NCI-H446 (cell line): Measurements from ENCODE around the gene FAM204A.
A peak's percentile ranks its signal among the peaks of the same experiment; 100 is the strongest.

Source experiments
- DNase-seq, 2 experiments: peaks; one replicate each; lab custom pipeline; 2025; lab: John Stamatoyannopoulos, UW

Gene FAM204A

DNA sequence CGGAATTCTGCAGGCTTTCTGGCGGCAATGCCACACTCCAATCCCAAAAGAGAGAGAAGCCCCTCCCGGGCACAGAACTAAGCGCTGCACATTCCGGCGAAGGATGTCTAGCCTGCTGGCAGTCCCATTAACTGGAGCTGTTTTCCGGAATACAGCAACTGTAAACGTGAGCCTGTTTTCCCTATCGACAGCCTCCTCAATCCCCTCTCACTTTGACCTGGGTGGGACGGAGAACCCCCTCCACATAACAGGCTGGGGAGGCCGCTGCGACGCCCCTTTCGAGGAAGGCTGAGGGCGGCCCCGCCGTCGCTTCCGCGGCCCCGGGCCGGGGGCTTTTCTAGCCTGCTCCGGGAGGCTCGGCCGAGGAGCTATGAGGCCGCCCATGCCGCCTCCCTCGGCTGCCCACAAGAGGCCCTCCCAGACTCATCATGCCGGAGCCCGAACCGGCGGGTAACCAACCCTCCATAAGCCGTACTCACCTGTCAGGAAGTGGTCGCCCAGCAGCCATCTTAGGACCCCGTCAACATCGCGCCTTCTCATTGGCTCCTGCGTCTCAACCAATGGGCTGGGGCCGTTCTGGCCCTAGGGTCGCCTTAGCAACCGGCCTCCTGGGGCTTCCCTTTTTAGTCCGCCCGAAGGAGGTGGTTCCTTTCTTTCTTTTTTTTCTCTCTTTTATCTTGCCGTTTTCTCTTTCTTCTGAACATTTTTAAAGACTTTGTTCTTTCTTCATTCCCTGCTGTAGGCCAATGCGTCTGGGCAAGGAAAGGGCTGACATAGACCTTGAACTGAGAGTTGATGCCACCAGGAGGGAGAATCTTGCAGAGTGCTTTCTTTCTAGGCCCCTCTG is at the start of gene FAM204A:
Gene FAM204A, minus strand, starts transcription at position 534 of the 847 bp plus-strand sequence. CDS start 5,909 bp downstream, outside the sequence.
- DNase-seq = peak; percentile 60 to 85

DNA sequence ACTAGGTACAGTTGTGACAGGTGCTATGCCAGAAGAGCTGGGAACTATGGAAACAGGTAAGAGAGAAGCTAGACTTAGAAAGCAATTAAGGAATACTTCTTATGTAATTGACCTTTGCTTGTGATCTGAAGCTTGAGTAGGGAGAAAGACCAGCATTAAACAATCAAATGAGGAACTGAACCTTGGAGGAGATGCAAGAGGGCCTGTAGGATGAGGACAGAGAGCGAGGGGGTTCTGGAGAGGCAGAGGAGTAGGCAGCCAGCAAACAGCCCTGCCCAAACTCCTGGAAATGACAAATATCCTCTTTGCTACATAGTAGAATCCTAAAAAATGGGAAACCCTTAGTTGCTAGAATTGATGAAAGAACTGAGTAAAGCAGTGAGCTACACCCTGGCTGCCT is 41.6 kb upstream of the FAM204A start:
- DNase-seq = no peak

DNA sequence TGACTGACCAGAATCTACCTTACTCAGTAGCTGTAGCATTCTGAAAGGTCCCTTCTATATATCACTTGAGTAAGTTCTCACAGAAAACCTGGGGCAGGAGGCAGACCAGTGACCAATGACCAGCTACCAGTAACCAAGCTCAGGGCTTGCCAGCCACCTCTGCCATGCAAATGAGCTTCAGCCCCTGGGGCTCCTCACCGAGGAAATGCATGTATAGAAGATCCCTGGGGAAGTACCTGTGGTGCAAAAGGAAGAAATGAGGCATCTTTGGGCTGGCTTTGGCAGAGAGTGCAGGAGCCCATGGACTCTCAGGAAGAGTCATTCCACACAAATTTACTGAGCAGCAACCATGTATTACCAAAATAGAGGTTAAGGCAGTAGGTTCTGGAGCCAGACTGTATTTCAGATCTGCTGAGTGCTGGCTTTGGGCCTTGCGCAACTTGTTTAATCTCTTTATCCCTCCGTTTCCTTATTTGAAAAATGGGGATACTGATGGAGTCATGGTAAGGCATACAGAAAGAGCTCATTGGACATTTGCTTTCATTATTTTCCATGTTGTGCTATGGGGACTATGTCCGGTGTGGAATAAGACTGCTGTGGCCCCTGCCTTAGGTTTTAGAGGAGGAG is 41.1 kb upstream of the FAM204A start:
- no peak for DNase-seq

DNA sequence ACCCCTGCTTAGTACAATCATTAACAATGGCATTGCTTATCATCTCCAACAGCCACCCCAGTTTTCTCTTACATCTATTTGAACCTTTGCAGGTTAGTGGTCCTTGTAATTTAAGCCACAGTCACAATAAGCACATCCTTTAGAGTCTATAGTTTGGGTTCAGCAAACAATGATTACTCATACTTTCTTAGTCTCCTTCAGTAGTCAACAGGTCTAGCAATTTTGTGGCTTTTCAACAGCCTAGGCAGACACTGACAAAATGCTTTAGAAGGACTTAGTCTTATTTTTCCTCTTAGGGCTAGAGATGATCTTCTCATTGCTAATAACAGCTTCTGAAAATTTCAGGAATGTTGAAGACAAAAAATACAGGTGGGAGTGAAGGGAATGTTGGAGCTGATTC is 32.3 kb upstream of the FAM204A start:
- DNase-seq = no peak

DNA sequence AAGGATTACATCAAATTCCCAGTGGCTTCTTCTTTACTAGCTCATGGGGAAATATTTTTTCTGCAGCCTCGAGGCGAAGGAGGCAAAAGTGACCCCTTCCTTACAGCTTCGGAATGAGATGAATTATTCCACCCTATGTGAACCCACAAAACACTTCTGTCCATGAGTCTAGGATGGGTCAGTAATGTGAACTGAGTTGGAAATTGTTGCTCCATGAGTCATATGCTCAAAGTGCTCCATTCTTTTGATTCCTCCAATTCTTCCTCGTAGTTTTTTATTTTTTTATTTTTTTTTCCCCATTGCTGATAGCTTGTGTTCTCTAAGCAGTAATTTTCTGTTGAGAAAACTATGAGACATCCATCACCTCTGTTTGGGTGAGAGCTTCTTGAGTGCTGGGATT is 31.7 kb upstream of the FAM204A start:
- DNase-seq = no peak

DNA sequence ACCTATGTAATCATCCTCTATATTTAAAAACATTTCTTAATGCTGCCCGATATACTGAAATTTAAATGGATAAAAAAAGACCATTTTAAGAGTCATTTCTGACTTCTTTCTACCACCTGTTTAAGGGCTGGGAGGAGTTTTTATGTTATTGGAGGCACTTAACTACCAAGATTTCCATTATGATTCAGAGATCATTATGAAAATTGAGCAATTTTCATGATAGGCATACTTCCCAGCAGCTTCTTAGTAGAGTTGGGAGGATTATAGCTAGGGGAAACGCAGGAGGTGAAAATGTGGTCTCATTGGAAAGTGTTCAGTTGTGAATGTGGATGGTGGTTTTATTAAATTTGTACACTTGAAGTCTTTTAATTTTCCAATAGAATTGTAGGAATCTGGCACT is 28.4 kb upstream of the FAM204A start:
- DNase-seq = no peak

DNA sequence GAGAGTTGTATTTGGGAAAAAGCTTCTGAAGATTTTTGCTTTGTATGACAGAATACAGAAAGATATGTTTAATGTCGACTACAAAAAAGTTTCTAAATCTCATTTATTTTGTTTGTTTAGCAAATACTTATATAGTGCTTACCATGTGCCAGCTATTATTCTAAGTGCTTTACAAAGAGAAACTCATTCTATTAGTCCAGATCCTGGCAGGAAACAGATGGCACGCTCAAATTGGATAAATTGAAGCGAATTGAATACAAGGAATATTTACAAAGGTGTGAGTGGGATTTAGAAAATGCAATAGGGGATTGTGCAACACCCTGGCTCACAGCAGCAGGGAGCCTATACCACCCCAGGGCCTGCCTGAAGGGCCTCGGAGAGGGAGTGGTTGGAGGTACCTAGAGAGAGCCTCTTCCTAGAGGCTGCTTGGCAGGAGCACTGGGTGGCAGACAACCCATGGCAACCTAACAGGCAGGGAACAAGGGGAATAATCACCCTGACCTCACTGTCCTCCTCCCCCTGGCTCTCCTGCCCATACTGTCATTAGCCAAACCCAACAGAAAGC is 27.6 kb upstream of the FAM204A start:
- DNase-seq = no peak

DNA sequence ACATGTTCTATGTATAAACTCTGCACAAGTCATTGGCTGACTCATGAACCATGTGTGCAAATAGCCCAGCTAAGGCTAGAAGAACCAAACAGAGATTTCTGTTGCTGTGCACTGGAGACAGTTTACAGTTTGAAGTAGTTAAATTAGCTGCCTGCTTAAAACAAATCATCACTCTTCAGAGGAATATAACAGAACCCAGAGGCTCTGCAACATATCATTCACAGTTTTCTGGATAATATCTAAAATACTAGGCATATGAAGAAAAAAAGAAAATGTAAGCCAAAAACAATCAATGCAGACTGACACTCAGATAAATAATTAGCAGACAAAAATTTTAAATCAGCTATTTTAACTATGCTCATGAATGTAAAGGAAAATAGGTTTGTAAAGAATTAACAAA is 23.6 kb upstream of the FAM204A start:
- DNase-seq = no peak

DNA sequence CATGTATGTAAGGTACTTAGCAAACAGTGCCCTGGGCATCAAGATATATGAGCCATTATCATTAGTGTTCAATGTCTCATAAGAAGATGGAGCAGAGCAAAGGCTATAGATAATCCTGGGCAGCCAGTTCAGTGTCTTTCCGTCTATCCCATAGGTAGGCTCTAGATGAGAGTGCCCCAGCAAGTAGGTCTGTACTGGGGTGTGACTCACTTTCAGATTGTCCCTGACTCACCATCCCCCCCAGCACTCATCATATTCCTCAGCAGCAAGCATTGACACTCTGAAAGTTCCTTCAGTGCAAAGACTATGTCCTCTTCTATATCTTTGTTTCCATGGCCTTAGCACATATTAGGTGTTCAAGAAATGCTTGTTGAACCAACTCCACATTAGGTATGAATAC is 20.0 kb upstream of the FAM204A start:
- no peak for DNase-seq

DNA sequence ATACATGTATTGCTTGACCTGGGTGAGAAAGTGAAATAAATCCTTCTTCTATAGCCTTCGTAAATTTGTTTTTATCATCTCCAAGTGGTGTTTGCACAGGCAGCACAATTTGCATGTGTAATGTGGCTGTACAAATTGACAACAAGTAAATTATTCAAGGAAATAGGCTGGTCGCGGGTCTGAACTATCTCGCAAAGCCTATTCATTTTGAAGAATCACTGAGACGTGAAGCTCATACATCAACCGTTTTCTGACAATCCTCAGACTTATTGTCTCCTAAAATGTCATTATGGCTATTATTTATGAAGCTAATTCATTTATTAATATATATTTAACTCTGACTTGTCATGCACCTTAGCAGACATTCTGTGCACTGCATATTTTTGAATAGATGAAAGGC is 16.2 kb upstream of the FAM204A start:
- DNase-seq = no peak

DNA sequence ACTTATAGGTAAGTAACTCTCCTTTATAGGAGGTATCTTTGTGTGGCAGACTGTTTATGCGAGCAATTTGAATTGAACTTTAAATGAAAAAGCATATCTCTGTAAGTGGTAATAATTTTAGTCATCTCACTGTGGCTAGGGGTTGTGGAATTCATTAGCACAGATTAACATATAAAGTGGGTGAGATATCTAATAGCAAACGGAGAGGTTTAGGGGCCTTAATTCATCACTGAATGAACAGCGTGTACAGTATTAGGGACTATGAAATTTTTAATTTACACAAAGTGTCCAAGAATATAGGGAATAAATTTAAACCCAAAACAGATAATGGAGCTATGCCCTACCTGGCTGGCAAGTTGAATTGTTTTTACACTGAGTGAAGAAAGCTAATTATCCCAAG is 15.7 kb upstream of the FAM204A start:
- DNase-seq = no peak

DNA sequence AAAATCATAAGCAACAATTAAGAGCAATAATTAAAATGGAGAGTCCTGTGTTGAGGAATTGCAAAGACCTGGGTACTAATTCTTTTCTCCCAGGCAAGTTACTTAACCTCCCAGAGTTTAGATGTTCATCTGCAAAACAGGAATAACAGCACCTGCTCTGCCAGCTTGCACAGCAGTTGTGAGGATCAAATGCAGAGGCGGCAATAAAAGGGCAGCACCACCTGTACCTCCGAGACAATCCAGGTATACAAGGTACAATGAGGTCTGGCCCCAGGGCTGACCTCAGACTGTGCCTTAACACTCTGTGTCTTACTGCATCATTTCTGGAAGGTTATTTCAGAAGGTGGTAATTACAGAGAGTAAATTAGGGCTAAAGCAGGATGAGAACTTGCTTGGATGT is 14.5 kb upstream of the FAM204A start:
- DNase-seq = no peak

DNA sequence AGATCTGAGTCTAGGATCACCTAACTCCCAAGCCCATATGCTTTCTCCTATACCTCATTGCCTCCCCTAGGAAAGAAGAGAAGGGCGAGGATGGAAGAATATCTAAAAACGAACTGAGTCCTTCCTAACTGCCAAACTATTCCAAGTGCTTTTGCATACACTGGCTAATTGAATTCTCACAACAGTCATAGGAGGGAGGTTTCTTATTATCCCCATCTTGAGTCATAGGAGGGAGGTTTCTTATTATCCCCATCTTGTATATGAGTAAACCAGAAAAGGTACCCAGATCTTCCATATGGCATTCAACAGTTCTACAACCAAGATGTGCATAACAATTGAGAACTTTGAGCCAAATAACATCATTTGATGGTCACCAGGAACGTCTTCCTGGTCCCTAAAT is 13.1 kb upstream of the FAM204A start:
- no peak for DNase-seq

DNA sequence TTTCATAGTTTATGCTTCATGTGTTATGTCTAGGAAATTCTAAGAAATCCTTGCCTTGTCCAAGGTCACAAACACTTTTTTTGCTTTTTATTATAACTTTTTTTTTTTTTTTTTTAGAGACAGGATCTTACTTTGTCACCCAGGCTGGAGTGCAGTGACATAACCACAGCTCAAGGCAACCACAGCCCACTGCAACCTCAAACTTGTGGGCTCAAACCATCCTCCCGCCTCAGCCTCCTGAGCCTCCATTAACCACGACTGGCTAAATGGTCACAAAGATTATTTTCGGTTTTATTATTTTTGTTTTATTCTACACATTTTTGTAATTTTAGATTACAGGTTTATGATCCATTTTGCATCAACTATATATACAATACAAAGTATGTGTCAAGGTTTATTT is 7.1 kb upstream of the FAM204A start:
- DNase-seq = no peak

DNA sequence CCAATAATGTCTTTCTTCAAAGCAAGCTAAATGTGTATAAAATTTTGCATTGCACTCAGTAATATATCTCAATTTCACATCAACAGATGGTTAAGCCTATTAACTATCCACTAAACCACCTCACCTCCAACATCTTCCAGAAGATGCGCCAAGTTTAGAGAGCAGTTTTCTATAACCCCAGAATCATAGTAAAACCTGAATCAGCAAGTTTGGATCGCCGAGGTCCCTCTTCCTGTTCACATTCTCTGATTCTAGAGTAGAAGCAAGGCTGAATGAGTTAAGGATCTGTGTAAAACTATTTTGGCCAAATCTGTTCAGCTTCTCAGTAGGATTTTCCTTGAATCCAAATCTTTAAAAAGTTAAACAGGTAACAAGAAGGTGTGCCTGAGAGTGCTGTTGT is 1.4 kb upstream of the FAM204A start:
- DNase-seq = no peak

DNA sequence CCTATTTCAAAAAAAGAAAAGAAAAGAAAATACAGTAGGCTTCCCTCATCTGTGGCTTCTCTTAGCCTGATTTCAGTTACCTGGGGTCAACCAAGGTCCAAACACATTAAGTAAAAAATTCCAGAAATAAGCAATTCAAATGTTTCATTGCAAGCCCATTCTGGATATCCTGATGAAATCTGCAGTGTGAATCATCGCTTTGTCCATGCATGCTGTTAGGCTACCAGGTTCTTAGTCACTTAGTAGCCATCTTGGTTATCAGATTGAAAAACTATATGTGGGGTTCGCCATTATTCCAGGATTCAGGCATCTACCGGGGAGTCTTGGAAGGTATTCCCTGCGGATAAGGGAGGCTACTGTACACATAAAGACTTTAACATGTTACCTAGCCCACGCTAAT is 991 bp upstream of the FAM204A start:
- no peak for DNase-seq

DNA sequence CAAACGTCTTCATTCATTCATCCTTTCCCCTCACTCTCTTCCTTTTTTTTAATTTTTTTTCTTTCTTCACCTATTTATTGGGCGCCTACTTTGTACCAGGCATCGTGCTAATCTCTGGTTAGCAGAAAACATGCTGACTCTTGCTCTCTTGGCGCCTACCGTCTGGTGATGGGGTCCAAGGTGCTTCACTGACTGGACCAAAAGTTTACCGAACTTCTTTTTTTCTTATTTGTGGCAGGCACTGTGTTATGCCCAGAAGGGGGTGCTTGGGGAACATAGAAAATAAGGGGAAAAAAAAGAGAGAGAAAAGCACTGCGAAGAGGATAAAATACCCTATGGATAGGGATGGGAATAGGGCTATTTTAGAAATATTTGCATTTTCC is 505 bp upstream of the FAM204A start:
- no peak for DNase-seq

DNA sequence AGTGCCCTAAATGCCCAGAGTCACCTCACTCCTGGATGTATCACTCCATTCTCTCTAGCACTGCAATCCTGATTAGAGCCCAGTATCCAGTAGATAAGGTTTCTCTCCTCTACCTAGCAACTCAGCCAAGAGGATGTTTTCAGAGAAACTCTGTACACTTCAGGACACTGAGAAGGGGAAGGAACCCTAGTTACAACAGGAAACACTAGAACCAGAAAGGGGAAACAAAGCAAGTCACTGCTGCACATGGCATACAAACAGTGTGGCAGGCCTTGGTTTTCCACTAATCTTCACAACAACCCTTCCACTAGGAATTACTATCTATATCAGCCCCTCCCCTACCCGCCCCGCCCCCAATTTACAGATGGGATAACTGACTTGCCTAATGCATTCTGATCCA is 1.6 kb downstream of the FAM204A start:
- DNase-seq = no peak

DNA sequence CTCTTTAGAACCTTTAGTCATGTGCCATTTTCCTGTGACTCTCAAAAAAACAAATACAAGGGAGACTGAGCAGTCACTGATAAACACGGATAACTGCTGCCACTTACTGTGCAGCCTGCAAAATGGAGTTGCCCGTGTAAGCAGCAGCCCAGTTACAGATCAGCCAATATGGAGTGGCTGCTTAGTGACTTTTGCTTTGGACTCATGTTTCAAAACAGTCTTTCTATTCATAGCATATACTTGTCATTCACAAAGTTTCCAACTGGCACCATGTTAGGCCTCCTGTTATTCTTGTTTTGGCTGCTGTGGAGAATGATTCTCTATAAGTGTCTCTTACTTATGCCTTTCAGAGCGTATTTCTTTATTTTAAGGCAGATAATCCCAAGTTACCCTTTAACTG is 3.0 kb downstream of the FAM204A start:
- no peak for DNase-seq

DNA sequence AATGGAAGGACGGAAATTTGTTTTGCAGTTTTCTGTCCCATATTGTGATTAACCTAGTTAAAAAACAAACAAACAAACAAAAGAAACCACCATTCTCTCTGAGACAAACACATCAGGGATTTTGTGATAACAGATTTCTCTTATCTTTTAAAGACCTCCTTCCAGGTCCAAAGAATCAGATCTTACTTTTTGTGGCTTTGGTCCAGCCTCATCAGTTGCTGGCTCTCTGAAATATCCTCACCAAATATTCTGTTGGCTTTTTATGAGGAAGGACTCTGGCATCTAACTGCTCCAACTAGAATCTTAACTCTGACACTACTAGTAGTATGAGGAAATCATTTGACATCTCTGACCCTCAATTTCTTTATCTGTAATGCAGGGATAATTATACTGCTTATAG is 4.8 kb downstream of the FAM204A start:
- no peak for DNase-seq

DNA sequence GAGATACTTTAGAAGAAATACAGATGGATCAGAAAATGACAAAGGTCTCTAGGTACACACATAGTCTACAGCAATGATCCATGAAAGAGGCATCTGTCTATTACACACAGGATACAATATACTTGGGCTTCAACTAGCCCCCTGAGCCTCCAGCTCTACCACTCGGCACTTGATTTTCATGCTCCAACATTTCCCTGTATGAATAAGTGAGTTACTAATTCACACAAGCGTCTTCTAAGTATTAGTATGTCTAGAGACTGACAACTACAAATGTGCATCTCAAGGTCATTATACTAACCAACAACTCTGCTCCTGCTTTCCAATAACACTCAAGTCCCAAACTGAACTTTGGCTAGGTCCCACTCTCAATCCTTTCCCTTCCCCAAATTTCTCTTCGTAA is 8.3 kb downstream of the FAM204A start:
- DNase-seq = no peak

DNA sequence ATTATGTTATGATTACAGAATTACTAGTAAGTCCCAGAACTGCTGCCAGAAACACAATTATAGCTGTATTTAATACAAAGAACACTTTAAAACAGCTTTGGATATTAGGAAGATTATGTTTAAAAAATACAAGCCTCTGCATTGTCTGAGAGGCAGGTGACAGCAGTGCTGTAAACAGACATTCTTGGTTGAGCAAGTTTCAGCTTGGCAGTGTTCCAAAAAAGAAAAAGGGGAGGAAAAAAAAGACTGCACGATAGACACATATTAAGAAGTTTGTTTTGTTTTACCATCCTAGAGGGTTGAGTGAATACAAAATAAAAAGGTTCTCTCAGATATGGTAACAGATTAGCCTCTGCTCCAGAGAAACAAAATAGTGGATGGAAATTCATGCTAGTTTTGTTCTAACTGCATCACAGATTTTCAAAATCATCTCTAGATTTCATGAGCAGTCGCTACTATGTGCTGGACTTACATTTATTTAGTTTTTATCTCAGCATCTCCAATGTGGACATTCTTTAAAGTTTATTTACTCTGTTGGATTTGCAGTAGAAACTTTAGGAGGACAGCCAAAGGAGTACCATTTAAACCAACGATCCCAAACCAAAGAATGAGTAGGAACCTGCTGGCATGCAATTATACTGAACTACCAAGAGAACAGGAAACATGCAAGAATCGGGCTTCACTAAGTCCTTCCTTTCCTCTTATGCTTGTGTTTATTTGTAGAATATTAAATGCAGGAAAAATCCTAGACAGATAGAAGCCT is 9.0 kb downstream of the FAM204A start:
- DNase-seq = no peak

DNA sequence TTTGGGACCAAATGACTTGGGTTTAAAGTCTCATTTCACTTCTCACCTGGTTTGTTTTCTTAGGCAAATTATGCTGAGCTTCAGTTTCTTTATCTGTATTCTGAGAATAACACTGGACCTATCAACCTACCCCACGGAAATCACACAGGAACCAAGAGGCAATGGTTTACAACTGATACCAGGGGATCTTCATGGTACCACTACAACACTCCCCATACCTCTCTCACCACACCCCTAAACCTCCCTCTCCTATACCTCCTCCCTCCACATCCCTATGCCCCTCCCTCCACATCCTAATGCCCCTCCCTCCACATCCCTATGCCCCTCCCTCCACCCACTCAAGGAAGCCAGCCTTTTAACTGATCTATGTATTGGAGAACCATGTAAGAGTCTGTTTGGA is 9.9 kb downstream of the FAM204A start:
- no peak for DNase-seq
